ENCODE data around the gene COASY.

Gene COASY

DNA sequence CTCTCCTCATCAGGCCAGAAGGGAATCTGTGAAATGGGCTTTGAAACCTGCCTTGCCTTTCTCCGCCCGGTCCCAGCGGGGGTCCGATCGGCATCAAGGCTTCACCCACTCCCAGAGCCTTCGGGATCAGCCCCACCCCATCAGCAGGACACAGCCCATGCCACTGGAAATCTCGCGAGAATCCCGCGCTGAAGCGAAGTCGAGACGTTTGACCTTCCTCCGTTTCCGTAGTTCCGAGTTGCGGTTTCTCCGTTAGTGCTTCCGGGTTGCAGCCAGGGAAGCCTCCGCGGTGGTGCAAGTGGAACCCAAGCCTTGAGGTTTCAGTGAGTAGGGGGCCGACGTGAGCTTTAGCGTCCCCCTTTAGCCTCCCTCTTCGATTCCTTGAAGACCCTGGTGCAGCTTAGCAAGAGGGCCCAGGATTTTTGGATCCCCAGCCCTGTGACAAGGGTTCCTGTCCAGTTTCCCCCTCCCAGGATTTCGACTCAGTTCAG is at the start of gene COASY:
TSS of gene COASY (plus strand) at position 252 of the 491 bp plus-strand sequence. CDS start 475 bp downstream, outside the sequence.
- DNase-seq = peak; percentile 87

GRCh38 chr17:42512246-42512645 is 49.7 kb upstream of the COASY start:
- no peak for DNase-seq

DNA sequence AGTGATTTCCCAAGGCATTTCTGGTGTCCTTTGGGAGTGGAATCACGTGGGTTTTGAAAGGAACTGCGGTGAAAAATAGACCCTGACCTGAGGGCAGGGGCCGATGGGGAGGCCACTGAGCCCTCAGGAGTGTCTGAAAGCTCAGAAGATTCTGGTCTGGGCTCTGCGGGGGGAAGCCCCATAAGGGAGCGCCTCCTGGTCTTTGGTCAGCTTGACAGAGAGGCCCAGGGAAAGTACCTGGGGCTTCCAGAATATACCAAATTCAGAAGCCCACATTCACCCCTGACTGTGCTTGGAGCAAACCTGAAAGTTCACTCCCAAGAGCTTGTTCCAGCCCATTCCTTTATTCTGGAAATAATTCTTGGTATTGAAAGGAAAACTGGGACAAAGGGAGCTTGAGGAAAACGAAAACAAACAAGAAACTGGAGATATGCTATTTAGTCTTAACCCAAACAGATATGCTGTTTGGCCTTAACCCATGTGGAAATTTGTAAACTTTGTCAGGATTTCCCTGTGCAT is 49.2 kb upstream of the COASY start:
- DNase-seq = no peak

- DNase-seq = no peak
Measured at GRCh38 chr17:42513686-42514085, 48.3 kb upstream of the COASY start.

- DNase-seq = no peak
Measured at GRCh38 chr17:42514279-42514678, 47.7 kb upstream of the COASY start.

DNA sequence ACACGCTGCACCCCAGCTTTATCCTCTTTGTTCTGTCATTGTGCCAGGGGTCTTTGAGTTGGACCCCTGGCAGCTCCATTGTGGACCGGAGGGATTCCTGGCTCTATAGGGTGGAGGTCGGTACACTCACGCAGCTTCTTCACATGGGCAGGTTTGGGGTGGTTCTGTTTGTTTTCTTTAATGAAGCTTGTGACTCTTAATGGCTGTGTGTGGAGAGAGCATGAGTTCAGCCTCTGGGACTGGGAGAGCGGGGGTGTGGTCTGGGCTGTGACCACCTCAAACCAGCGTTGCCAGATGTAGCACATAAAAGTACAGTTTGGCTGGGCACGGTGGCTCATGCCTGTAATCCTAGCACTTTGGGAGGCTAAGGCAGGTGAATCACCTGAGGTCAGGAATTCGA is 47.1 kb upstream of the COASY start:
- no peak for DNase-seq

GRCh38 chr17:42517516-42517915 is 44.4 kb upstream of the COASY start:
- peak; percentile 2 for DNase-seq

- DNase-seq = no peak
Measured at GRCh38 chr17:42518046-42518754, 43.7 kb upstream of the COASY start.

DNA sequence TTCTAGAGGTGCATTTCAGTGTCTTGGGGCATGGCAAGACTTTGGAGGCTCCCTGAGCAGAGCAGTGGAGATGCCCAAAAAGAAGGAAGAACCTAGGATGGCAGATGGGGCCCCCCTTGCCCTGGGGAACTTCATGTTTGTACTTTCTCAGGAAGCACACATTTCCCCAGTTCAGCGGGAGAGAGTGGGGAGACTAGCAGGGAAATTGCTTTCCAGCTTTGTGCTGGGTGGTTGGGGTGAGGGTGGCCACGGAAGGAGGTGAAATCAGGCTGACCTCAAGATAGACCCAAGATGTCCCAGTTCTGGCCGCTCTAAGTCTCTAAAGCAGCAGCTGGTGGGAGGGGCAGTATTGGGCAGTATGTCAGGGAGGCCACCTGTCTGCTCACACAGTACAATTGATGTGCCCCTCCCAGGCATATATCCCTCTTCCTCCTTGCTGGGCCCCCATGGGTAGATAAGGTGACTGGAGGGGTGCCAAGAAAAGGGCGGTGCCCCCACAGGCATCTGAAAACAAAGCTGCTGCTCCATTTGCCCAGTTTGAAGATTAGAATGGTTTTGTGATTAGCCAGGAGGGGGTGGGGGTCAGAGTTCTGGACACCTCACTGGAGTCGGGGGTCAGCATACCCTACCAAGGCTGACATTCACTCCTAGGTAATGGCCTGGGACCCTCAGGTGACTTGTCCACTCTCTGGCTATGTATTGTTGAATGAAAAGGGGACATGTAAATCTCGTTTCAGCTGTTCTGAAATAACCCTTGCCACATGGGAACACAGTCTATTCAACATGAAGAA is 43.0 kb upstream of the COASY start:
- DNase-seq = no peak

- no peak for DNase-seq
Measured at GRCh38 chr17:42519546-42520491, 42.1 kb upstream of the COASY start.

DNA sequence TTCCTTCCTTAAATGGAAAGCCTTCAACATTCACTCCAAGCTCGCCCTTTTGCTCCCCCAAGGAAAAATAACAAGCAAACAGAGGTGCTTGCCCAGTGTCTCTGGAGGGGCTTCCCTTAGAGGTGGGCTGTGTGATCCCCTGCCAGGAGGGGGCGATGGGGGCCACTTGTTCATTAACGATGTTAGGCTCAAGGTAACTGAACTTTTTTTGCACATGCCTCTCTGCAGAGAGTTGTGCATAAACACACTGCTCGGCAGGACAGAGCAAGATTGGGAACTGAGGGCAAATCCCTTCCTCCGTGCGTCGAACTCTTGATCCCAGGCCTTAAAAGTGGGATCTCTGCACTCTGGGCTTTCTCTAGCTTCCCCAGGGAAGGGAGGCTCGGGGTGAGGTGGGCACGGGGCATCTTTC is 41.4 kb upstream of the COASY start:
- DNase-seq = no peak

GRCh38 chr17:42521036-42521435 is 40.9 kb upstream of the COASY start:
- no peak for DNase-seq

- DNase-seq = no peak
Measured at GRCh38 chr17:42521666-42522262, 40.2 kb upstream of the COASY start.

DNA sequence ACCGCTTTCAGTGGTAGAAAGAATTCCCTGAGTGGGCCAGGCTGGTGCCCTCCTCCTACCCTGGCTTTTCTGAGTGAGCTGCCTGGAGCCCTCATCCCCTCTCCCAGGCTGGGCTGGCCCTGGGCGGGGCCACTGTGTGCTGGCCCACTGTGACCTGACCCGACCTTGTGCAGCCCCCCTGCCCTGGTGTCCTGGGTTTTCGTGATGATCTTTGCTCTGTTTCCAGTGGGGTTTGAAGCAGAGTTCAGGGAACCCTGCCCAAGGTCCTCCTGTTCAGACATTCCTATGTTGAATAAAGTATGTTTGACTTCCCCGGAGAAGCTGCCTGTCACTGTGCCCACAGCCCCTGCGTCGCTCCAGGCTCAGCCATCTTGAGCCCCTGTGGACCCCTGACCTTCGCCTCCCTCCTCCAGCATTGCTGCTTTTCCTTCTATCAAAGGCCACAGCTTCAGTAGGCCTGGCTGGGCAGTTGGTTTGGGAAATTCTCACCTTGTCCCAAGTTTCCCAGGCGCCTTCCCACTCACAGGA is 39.6 kb upstream of the COASY start:
- no peak for DNase-seq

DNA sequence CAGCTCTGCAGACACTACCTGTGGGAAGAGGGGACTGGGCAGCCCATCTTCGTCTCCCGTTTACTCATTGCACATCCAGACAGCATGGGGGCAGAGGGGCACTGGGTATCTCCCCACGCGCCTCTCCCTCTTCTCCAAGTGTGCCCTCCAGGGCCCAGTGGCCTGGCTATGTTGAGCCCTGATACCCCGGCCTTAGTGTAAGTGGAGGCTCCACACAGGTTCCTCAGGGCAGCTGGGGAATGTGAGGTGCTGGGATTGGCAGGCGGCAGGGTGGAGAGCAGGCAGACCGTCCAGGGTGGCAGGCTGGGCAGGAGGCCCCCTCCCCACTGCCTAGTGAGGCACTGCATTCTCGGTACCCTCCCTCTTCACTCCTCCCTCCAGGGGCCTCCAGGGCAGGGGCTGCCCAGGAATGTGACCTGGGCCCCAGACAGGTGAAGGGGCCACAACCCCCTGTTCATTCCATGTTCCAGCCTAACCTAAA is 39.1 kb upstream of the COASY start:
- no peak for DNase-seq

GRCh38 chr17:42525221-42525620 is 36.7 kb upstream of the COASY start:
- no peak for DNase-seq

- no peak for DNase-seq
Measured at GRCh38 chr17:42526031-42526444, 35.9 kb upstream of the COASY start.

DNA sequence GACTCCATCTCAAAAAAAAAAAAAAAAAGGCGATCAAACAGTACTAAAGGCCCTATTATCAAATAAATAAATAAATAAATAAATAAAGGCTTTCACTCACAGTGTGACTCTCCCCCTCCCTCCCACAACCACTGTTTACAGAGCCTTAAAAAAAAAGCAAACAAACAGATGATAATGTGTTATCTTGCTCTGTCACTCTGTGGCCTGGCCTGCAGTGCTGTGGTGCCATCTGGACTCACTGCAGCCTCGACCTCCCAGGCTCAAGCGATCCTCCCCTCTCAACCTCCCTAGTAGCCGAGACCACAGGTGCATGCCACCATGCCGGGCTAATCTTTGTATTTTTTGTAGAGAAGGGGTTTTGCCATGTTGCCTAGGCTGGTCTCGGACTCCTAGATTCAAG is 34.0 kb upstream of the COASY start:
- DNase-seq = no peak

DNA sequence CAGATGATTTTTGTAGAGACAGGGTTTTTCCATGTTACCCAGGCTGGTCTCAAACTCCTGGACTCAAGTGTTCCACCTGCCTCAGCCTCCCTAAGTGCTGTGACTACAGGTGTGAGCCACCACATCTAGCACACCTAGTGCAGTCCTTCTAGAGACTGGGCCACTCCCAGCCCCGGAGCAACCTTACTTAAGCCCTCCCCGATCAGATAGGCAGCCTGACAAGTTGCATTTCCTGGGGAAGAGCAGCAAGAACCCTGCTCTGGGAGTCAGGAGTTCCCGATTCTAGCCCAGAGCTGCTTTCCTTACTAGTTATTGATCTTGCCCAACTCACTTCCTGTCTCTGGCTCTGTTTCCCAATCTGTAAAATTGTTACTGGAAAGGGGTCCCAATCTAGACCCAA is 32.9 kb upstream of the COASY start:
- no peak for DNase-seq

DNA sequence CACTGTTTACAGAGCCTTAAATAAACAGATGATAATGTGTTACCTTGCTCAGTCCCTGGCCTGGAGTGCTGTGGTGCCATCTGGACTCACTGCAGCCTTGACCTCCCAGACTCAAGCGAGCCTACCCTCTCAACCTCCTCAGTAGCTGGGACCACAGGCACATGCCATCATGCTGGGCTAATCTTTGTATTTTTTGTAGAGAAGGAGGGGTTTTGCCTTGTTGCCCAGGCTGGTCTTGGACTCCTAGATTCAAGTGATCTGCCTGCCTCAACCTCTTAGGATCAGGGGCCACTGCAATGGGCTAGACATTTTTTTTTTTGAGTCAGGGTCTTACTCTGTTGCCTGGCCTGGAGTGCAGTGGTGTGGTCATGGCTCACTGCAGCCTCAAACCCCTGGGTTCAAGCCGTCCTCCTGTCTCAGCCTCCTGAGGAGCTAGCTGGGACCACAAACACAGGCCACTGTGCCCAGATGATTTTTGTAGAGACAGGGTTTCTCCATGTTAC is 30.9 kb upstream of the COASY start:
- DNase-seq = peak; percentile 49

DNA sequence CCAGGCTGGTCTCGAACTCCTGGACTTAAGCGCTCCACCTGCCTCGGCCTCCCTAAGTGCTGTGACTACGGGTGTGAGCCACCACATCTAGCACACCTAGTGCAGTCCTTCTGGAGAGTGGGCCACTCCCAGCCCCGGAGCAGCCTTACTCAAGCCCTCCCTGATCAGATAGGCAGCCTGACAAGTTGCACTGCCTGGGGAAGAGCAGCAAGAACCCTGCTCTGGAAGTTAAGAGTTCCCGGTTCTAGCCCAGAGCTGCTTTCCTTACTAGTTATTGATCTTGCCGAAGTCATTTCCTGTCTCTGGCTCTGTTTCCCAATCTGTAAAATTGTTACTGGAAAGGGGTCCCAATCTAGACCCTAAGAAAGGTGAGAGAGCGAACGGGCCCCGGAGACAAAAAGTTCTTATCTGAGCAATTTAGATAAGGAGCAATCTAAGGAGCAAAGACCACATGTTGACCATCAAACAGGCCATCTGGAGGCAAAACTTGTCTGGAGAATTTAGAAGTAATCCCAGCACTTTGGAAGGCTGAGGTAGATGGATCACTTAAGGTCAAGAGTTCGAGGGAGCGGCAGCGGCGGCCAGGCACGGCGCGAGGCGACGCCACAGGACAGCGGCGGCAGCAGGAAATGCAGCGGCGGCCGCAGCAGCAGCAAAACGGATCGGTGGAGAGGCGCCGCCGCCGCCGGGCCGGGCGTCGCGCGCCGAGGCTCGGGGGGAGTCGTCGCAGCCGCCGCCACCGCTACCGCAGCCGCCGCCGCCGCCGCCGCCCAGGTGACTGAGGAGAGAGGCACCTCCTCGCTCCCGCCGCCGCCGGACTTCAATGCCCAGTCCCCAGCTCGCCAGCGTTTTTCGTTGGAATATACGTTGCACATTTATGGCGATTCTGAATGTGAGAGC is 30.2 kb upstream of the COASY start:
- peak; percentile 32 for DNase-seq
